ENCODE results near the gene SCUBE1.

- TF ChIP-seq, protein P1, sequence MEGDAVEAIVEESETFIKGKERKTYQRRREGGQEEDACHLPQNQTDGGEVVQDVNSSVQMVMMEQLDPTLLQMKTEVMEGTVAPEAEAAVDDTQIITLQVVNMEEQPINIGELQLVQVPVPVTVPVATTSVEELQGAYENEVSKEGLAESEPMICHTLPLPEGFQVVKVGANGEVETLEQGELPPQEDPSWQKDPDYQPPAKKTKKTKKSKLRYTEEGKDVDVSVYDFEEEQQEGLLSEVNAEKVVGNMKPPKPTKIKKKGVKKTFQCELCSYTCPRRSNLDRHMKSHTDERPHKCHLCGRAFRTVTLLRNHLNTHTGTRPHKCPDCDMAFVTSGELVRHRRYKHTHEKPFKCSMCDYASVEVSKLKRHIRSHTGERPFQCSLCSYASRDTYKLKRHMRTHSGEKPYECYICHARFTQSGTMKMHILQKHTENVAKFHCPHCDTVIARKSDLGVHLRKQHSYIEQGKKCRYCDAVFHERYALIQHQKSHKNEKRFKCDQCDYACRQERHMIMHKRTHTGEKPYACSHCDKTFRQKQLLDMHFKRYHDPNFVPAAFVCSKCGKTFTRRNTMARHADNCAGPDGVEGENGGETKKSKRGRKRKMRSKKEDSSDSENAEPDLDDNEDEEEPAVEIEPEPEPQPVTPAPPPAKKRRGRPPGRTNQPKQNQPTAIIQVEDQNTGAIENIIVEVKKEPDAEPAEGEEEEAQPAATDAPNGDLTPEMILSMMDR (IDR thresholded peaks at IDR 0.05) = no peak
- TF ChIP-seq POLR2AphosphoS5 (IDR thresholded peaks at IDR 0.05) = no peak
- no peak for TF ChIP-seq EP300 (IDR thresholded peaks at IDR 0.05)
- no peak for TF ChIP-seq POLR2A (IDR thresholded peaks at IDR 0.05; ENCODE audit: low read depth)
Observed at GRCh38 chr22:43327157-43327438, 16.1 kb downstream of the SCUBE1 start.
